ENCODE results near the gene GDPD5.

The GDPD5 gene

DNA sequence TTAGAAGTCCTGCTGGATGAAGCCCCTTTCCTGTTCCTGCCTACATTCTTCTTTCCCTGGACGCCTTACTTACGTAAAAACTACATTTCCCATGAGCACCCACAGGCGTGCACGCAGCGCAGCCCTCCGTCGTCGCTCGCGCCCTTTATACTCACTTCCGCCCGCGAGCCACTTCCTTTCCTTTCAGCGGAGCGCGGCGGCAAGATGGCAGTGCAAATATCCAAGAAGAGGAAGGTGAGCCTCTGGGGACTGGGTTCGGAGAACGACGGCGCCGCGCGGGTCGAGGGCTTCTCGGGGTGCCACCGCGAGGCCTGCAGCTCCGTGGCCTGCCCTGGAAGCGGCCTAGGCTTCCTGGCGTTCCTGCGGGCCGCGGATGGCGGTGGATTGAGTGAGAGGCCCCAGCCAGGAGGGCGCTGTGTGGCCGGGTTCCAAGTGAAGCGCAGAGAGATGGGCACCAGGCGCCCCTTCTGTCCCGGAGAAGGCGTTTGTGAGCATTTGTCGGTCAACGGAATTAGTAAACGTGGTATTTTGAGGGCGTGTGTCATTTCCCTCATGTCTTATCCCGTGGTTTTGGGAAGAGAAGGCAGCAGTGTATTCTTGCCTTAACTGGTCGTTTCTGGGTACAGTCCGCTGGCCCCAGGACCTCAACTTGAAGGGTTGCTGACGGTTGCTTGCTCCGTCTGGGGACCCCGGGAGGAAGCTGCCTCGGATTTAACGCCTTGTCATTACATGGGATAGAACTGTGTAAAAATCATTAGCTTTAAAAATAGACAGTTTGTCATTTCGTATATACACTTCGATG is 126.2 kb downstream of the GDPD5 start, which contains the start of gene RPS3:
Gene RPS3 (plus strand): TSS at position 175 of the 802 bp plus-strand sequence. CDS start 30 bp downstream, at position 205.
- DNase-seq (ENCODE audit: low read depth) = peak; percentile 78

DNA sequence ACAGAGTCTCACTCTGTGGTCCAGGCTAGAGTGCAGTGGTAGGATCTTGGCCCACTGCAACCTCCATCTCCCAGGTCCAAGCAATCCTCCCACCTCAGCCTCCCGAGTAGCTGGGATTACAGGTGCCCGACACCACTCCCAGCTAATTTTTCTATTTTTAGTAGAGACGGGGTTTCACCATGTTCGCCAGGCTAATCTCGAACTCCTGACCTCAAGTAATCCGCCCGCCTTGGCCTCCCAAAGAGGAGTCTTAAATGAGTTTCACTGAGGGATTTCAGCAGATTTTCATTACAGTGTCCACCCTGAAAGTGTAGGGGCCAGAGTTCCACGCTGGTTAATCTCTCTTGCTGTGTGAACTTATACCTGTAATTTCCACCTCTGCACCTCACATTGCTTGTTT is 126.8 kb downstream of the GDPD5 start:
- no peak for DNase-seq (ENCODE audit: low read depth)

DNA sequence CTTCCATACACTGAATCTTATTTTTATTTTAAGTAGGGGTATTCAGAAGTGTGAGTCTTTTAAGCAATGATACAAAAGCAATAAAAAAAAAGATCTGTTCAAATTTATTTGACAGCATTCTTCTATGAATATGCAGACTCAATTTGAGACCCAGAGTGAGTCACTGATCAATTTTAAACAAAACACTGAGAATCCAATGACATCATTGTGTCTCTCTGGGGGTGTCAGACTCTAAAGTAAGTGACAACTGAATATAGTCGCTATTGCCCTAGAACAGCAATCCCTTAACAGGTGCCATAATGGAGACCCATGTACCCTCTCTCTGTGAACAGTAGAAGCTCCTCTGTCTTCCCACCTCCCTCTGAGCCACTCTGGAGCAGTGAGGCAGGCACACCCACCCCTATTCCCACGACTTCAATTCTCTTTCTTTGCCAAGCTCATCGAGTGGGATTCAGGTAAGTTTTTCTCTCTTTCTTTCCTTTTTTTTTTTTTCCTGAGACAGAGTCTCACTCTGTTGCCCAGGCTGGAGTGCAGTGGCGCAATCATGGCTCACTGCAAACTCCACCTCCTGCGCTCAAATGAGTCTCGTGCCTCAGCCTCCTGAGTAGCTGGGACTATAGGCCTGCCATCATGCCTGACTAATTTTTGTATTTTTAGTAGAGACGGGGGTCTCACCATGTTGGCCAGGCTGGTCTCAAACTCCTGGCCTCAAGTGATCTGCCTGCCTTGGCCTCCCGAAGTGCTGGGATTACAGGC is 131.5 kb downstream of the GDPD5 start:
- DNase-seq (ENCODE audit: low read depth) = no peak

DNA sequence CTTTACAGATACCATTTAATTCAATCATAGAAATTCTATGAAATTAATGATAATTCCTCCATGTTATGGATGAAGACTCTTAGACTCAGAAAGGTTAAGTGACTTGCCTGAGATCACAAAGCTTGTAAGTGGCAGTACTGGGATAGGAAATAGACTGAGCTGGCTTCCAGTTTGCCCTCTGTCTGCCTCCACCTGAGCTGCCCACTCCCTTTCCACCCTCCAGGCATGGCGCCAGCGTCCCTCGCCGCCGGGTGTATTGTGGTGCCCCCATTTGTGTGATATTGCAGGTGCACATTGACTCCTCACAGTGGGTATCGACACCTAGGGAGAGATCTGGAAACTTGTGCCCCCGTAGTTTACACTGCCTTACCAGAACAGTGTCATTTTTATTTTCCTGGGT is 135.8 kb downstream of the GDPD5 start:
- DNase-seq (ENCODE audit: low read depth) = no peak

DNA sequence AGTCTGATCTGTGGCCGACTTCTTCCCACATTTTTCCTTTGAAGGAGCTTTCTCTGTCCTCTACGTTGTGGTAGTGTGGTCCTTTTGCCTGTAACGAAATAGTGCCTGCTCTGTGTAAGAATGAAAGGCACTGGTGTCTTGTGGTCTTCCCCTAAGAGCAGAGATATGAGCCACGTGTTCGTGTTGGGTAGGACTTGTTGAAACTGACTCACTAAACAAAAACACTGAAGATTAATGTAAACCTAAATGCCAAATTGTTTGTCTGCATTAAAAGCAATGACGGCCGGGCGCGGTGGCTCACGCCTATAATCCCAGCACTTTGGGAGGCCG is 136.5 kb downstream of the GDPD5 start:
- no peak for DNase-seq (ENCODE audit: low read depth)

DNA sequence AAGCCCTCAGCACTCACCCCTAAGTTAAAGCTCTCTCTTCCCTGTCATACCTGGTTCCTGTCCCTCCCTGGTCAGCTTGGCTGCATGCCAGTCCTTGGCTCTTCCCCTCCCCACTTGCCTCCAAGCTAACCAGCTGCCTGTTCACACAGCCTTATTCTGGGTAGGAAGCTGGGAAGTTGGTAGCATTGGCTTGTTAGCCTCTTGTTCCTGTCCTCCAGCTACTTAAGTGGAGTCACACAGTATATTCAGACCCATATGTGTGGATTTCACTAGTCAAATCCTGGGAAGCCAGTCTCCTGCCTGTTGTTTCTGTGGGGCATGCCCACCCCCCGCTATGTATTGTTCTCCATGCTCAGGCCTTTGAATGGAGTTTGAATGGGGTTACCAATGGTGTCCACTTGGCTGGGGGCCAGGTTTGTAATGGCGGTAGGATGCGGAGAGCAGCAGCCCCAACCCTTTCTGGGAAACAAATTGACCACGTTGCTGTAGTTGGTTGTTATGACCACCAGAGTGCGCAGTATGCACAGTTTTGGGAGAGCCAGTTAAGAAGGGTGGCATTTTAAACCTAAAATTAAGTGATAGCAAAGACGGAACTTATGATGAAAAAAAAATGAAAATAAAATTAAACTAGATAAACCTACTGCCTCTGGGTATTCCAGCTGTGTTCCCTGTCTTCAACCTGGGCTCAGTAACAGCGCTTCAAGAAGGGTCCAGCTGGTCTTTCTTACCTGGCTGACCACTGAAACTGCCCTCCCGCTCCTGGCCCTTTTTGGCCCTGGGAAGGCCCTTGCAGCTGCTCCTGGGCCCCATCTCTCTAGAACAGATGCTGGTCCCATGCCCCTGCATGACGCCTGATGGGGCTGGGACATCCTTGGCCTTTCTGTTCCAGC is 137.1 kb downstream of the GDPD5 start:
- peak; percentile 45 for DNase-seq (ENCODE audit: low read depth)

DNA sequence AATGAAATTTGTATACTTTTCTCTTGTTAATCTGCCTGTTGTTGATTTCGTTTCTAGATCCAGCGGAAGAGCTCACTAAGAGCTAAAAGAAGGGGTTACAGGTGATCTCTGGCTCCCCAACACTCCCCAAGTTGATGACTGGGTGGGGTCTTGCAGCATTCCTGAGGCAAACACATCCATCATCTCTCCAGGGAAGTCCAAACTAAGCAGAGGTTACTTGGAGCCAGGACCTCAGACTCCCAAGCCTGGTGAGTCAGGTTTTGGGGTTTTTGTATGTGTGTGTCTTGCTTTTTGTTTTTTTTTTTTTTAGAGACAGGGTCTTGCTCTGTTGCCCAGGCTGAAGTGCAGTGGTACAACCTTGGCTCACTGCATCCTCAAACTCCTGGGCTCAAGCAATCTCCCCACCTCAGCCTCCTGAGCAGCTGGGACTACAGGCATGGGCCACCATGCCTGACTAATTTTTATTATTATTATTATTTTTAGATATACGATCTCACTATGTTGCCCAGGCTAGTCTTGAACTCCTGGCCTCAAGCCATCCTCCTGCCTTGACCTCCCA is 137.9 kb downstream of the GDPD5 start:
- no peak for DNase-seq (ENCODE audit: low read depth)

DNA sequence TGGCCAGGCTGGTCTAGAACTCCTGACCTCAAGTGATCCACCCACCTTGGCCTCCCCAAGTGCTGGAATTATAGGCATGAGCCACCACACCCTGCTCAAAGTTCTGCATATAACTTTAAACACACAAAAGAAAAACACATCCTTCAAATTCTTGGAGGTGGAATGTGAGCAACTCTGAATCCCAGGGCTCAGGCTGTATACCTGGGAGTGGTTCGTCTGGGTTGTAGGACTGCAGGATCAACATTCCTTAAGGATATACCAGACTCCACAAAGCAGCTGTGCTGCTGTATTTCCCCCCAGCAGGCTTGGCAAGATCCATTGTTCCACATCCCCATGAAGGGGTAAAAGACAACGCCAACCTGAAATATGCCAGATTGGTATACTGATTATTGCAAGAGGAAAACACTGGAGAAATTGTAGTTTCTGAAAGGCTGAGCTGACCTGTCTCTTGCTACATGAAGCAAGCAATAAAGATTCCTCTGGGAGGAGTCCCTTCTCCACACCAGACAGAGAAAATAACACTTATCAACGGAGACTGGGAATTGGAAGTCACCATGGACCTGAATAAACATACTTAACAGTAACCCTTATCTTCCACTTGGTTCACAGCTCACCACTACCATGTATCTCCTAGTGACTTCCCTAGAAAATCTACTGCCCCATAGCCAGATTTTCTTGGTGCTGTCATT is 138.7 kb downstream of the GDPD5 start:
- DNase-seq (ENCODE audit: low read depth) = no peak
